HG03558 (cell line): ENCODE results near the gene TRIM14.

Source experiments
- ATAC-seq: cut with Tn5 transposase; IDR thresholded peaks from one replicate; pipeline ENCODE4 v1.9.1; 2021; ENCODE audit warnings: moderate number of reproducible peaks; ENCODE audit not compliant: unreplicated experiment; ENCODE audit errors: extremely low read depth

TRIM14 gene, protein sequence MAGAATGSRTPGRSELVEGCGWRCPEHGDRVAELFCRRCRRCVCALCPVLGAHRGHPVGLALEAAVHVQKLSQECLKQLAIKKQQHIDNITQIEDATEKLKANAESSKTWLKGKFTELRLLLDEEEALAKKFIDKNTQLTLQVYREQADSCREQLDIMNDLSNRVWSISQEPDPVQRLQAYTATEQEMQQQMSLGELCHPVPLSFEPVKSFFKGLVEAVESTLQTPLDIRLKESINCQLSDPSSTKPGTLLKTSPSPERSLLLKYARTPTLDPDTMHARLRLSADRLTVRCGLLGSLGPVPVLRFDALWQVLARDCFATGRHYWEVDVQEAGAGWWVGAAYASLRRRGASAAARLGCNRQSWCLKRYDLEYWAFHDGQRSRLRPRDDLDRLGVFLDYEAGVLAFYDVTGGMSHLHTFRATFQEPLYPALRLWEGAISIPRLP

DNA sequence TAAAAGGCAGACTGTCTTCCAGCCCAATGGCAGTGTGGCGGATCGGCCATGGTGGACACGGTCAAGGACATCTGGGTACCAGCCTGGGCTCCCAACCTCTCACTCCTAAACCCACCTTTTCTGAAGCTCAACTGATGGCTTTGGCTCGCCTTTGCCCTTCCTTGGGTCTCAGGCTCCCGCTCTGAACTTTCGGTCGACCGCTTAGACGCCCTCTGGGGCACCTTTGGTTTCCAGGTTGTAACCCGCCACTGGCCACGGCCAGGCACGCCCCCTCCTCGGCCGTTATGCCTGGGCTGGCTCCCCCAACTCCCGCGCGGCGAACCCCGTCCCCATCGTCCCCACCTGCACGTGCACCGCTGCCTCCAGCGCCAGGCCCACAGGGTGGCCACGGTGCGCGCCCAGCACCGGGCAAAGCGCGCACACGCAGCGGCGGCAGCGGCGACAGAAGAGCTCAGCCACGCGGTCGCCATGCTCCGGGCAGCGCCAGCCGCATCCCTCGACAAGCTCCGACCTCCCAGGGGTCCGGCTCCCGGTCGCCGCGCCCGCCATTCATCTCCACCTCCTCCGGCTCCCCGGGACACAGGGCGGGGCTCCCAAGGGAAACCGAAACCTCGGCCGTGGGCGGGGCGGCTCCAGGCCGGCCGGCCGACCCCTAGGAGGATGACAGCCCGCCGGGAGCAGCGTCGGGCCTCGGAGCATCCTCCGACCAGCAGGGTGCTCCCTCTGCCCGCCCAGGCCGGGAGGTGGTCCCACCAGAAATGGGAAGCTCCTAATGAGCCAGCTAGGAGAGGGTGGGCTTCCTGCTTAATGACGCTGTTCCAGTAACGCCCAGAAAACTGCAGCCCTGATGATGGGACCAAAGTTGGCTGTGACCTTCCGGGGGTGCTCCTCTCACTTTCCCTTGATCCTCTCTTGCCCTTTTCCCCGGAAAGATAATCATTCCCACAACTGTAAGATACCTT, at the start of gene TRIM14:
TRIM14 (minus strand) TSS at position 583 of the 962 bp plus-strand sequence; CDS start at position 549, 34 bp downstream.
- ATAC-seq: no peak

DNA sequence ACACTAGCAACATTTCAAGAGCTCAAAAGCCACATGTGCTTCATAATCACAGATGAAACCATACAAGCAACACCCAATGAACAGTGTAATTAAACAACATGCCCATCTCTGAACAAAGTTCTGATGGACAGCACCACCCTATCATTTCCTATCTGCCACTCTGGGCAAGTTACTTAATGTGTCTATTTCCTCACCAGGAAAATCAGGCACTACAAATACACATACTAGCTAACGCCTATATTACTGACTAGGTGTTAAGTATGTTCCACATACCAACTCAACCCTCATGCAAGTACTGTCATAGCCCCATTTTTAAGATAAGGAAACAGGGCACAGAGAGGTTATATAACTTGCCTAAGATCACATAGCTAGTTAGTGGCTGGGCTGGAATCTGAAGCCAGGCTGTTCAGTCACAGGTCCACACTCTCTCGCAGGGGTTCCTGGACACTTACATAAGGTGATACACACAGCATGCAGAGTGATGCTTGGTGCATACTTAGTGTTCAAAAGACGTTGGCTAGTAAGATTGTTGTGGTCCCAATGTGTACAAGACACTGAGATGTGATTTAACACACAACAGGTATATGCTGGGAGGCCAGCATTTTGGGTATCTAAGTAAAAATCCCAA, 49.2 kb upstream of the TRIM14 start:
- no peak for ATAC-seq

DNA sequence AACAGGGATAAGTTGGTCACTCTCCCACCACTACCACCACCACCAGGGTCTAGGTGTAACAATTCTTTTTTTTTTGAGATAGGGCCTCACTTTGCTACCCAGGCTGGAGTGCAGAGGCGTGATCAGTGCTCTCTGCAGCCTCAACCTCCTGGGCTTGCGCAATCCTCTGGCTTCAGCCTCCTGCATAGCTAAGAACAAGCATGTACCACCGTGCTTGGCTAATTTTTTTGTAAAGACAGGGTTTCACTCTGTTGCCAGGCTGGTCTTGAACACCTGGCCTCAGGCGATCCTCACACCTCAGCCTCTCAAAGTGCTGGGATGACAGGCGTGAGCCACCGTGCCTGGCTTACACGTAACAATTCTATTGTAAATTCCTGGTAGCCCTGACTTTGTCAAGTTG, 45.9 kb upstream of the TRIM14 start:
- no peak for ATAC-seq

DNA sequence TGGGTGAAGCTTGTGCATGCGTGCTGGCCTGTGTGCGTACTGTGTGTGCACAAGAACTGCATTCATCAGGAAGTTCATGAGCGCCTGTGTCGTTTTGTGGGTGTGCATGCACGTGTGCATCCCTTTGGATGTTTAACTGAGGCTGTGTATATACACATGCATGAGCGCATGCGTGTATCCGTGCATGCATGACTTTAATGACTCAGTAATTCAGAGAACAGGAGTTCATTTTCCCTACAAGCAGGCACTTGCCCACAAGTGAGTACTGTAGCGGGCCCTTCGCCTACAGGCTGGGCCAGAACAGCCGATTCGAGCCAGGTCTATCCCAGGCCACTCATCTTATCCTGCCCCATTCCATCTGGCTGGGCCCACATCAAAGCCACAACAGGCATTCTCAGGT, 43.6 kb upstream of the TRIM14 start:
- no peak for ATAC-seq

DNA sequence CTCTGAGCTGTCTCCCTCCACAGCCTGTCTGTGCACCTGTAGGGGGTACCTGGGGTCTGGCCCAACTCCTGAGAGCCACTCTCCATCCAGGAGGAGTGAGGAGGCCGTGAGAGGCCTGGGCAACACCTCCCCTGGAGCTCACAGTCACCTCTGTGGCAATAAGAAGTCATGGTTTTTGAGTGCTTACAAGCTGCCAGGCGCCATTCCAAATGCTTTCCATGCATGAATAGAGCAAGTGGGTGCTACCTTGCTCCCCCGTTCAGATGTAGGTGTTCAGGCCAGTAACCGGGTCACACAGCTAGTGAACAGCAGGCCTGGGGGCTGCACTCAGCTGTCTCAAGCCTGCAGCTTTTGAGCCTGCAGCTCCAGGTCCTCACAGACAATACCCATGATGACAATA, 42.8 kb upstream of the TRIM14 start:
- ATAC-seq: no peak

DNA sequence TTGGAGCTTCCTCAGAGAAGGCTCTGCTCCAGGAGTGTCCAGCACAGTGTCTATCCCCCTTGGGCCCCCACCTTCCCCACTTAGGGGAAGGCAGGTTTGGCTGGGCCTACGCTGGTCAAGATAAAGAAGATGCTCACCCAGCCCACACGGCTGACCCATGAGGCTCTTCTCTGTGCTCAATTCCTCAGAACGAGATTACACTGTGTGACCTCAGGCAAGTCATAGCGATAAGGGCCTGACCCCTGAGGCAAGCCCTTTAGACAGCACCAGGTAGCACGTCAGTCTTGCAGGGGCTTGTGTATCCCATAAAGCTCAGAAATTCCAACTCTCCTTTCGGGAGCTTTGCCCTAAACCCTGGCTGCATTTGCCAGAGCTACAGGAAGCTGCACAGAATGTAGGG, 40.8 kb upstream of the TRIM14 start:
- no peak for ATAC-seq

DNA sequence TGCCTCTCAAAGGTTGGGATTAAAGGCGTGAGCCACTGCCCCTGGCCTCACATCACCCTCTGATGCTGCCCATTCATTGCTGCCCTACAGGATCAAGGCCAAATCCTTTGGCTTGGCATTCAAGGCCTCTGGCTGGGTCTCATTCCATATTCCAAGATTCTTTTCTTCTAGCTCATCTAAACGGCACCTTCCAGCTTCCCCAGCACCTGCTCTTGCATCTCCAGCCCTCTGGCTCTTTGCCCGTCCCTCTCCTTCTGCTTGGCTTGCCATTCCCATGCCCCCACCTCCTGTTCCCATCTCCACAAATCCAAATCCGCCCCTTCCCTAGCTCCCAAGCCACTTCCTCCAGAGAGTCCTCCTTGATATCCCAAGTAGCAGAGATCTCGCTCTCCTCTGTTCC, 40.3 kb upstream of the TRIM14 start:
- no peak for ATAC-seq

DNA sequence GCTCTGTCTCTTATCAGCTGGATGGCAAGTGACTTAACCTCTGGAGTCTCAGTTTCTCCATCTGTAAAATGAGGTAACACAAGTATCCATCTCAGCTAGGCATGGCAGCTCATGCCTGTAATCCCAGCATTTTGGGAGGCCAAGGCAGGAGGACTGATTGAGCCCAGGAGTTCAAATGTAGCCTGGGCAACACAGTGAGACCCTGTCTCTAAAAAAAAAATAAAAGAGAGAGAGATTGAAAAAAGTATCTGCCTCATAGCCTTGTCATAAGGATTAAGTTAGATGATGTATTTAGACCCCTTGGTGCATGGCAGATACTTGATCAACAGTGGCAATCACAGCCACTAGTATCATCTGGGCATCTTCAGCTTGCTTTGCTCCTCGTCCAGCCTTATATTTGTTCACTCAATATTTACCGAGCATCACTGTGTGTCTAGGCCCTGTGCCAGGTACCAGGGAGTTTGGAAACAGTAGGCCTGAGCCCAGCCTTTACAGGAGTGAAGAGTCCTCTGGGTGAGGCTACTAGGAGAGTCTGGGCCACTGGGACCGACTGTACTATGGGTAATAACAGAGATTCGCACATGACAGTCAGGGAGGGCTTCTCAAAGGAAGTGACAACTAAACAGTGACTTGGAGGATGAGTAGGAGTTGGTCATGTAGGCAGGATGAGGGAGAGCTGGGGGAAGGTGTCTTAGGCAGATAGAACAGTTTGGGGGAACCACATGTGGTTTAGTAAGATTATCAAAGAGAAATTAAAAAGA, 39.2 kb upstream of the TRIM14 start:
- no peak for ATAC-seq

DNA sequence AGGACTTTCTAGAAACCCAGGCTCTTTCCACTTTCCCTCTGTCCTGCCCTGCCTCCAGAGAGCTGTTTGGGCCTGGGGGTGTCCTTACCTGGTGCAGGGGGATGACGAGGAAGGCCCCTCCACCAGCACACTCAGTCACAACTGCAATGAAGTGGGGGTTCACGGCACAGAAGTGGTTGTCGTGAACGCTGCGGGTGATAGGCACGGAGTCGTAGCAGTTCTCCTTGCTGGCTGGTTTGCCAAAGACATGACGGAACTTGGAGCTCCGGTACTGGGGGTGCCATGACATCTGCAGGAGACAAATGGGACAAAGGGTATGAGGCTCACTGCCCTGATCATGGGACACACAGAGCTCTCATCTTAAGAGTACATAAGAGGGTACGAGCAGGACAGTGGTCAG, 38.4 kb upstream of the TRIM14 start:
- no peak for ATAC-seq

DNA sequence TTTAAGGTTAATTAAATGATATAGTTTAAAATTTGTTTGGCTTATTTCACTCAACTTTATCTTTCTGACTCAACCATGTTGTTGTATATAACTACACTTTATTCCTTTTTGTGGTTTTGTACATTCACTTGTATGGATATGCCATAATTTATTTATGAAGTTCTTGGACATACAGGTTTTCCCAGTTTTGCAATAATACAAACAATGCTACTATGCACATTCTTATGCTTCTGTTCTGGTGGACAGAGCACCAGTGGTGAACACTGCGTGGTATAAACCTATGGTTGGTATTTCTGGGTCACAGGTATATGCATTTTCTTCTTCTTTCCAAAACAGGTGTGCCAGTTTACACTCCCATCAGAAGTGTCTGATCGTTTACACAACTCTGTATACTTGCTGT, 35.7 kb upstream of the TRIM14 start:
- no peak for ATAC-seq

DNA sequence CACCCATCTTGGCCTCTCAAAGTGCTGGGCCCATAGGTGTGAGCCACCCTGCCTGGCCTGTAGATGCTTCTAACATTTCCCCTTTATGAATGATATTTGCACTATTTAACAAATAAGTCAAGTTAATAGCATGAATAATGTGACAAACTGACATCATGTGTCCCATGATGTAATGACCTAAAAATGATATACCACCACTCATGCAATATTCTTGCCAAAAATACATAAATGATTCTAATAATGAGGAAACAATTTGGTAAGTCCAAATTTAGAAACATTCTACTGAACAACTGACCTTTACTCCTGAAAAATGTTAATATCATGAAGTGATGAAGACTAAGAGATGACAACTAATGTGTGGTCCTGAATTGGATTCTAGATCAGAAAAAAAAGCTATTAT, 33.5 kb upstream of the TRIM14 start:
- no peak for ATAC-seq

DNA sequence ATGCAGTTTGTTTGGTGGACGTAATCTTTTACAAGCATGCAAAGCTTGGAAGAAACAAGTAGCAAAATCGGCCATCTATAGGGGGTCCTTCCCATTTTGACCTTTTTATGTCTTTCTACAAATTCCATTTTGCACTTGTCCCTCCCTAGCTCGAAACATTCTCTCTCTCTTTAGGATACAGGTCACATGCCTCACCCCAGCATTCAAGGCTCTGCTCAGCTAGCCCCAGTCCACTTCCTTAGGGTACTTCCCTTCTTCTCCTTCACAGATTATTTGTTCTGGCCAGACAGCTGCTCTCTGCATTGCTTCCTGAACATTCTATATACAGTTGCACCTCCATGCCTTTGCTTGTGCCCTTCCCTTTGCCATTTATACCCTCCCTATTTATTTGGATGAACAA, 31.7 kb upstream of the TRIM14 start:
- no peak for ATAC-seq

DNA sequence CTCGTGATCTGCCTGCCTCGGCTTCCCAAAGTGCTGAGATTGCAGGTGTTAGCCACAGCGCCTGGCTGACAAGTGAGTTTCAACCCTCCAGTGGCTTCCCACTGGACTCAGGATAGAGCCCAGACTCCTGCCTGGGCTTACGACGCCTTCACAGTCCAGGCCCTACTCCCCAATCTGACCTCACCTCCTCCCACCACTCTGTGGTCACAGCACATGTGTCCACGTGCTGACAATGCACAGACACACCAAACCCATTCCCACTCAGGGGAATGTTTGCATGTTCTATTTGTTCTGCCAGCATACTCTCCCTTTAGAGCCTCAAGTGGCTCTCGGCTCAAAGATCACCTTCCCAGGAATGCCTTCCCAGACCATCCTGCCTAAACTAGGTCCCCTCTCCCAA, 31.1 kb upstream of the TRIM14 start:
- ATAC-seq: no peak

DNA sequence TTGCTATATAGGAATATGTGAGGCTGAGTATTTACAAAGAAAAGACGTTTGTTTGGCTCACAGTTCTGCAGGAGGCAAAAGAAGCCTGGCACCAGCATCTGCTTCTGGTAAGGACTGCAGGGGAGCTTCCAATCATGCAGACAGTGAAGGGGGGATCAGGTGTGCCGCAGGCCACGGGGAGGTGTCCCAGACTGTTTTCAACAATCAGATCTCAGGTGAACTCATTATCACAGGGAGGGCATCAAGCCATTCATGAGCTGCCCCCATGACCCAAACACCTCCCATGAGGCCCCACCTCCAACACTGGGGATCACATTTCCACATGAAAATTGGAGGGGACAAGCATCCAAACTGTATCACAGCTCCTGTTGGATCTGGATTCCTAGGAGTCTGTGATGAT, 30.4 kb upstream of the TRIM14 start:
- ATAC-seq: no peak

DNA sequence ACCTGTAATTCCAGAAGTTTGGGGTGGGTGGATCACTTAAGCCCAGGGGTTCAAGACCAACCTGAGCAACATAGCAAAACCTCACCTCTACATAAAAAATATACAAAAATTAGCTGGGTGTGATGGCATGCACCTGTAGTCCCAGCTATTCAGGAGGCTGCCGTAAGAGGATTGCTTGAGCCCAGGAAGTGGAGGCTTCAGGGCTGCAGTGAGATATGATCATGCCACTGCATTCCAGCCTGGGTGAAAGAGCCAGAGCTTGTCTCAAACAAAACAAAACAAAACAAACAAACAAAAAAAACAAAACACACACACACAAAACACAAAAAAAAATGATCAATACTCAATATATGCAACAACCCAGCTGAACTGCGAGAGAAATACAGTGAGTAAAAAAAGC, 29.5 kb upstream of the TRIM14 start:
- ATAC-seq: no peak

DNA sequence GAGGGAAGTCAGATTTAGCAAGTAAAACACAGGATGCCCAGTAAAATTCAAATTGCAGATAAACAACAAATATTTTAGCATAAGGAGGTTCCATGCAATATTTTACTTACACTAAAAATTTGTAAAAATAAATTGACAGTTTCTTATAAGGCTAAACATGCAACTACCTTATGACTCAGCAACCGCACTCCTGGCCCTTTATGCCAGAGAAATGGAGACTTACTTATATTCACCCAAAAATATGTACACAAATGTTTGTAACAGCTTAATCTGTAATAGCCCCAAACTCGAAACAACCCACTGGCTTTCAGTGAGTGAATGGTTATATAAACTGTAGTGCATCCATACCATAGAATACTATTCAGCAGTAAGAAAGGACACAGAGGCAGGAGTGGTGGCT, 28.6 kb upstream of the TRIM14 start:
- ATAC-seq: no peak

DNA sequence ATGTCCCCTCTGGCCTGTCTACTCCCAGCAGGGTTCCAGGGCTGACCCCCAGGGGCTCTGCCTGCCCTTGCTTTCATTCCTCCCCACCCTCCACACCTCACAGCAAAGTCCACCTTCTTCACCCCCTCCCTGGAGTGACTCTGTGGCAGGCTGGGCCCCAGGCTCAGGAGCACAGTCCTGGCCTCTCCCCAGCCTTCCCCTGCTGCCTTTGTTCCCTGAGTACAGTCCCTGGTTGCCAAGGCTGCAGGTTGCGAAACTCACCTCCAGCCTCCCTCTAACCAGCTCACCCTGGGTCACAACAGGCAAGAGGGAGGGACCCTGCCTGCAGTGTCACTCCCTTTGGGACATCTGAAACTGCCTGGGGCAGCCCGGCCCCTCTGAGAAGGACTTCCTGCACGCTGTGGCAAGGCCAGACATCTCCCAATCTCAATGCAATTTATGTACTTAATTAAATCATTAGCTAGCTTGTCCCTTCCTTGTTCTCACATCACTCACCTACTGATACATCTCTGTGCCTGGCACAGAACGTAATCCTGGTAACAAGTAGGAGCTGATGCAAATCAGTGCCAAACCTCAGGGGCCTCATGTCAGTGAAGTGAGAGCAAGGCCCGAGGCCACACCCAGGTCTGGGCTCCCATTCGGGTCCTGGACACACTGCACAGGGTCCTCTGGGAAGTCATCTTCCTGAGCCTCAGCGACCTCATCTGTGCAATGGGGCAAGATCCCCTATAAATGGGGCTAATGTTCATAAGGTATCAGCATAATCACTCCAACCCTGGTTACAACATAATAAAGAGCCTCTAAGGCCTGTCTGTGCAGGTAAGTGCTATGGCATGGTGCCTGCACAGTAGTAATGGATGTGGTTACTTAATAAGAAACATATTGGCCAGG, 27.3 kb upstream of the TRIM14 start:
- ATAC-seq: no peak

DNA sequence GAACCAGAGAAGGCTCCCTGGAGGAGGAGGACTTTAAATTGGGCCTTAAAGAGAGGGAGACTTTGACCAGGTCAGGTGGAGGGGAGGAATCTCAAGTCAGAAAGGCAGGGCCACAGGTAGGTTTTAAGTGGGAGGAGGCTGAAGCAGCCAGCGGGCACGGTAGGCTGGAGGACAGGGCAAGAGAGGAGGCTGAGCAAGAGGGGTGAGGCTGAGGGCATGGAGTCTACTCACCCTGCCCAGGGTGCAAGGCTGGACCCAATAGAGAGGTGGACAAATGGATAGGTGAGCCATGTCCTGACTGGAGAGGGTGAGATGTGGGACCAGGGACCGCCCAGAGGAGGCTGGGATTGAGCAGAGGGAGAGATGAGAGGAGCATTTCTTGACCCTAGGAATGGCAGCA, 25.6 kb upstream of the TRIM14 start:
- no peak for ATAC-seq

DNA sequence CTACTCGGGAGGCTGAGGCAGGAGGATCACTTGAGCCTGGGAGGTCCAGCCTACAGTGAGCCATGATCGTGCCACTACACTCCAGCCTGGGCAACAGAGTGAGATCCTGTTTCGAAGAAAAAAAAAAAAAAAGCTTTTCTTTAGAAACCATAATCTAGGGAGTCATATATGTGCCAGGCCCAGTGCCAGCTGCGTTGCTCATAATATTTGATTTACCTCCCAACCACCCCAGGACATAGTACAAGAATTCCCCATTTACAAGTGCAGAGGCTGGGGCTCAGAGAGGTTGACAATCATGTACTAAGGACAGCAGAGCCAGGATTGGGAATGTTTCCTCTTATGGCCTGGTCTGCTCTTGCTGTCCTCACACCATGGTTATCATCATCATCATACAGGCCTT, 25.1 kb upstream of the TRIM14 start:
- ATAC-seq: no peak
